ENCODE results near the gene KAZALD1.

KAZALD1 gene

DNA sequence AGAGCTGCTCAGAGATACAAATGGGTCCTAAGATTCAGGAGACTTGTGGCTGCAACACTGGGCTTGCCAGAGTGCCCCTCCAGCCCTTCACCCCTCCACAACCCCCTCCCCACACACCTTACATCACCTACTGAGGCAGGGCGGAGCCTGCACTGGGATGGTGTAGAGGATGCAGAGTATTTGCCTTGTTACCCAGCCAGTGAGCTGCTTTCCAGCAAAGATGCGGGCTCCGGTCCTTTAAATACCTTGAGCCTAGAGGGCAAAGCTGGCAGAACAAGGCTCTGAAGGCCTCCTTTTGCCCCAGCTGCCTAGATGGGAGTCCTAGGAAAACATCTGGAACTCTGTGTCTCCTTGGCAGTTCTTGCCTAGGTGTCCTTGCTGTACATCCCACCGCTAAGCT lies 34.6 kb downstream of the KAZALD1 start:
- Histone ChIP-seq H3K27me3 (ENCODE audit: control insufficient read depth, insufficient read depth, low read length) (peaks cover 49% of the 10 kb centered on the region), H3K9ac (ENCODE audit: low read length) (no peak overlapping the region), H3K4me1 (ENCODE audit: control insufficient read depth, insufficient read depth, low read length) (peaks cover 28% of the 10 kb centered on the region), H3K36me3 (ENCODE audit: control insufficient read depth, insufficient read depth, low read length) (no peaks in the 10 kb centered on the region), H3K9me3 (ENCODE audit: control insufficient read depth, low read length) (no peaks in the 10 kb centered on the region), H3K4me3 (ENCODE audit: low read length) (no peak overlapping the region)

DNA sequence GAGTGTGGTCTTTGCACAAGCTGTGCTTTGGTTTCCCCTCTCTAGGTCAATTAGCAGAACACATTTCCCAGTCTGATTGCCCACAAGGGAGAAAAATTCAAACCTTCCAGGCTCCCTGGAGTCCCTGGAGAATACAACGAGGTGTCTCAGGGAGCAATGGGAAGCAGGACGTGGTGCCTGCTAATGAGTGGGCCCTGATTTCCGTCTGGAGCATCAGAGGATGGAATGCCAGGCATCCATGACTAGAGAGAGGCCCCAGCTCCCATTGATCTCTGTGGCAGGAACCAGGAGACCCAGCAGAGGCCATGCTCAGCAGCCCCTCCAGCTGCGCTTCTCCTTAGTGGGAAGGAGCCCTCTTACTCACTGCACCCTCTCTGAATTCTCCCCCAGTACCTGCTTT lies 36.1 kb downstream of the KAZALD1 start:
- Histone ChIP-seq H3K4me3 (ENCODE audit: low read length) (no peak overlapping the region), H3K9me3 (ENCODE audit: control insufficient read depth, low read length) (no peaks in the 10 kb centered on the region), H3K36me3 (ENCODE audit: control insufficient read depth, insufficient read depth, low read length) (no peaks in the 10 kb centered on the region), H3K9ac (ENCODE audit: low read length) (no peak overlapping the region), H3K4me1 (ENCODE audit: control insufficient read depth, insufficient read depth, low read length) (peaks cover 20% of the 10 kb centered on the region), H3K27me3 (ENCODE audit: control insufficient read depth, insufficient read depth, low read length) (peaks cover 50% of the 10 kb centered on the region)

DNA sequence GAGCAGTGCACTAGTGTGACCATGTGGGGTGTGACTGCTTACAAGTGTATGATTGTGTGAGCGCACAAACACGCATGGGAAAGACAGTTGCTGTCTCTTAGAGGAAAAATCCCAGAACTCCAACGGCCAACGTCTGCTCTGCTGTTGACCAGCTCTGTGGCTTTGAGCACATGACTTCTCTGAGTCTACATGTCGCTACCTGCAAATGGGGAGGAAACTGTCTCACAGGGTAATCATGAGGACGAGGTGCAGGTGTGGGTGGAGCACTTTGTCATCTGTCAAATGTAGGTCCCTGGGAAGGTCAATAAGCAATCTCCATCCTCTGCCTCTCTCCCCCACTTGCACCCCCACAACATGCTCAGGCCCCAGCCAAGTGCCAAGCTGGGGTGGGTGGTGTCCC lies 38.1 kb downstream of the KAZALD1 start:
- Histone ChIP-seq H3K9me3 (ENCODE audit: control insufficient read depth, low read length) (no peaks in the 10 kb centered on the region), H3K9ac (ENCODE audit: low read length) (no peak overlapping the region), H3K4me1 (ENCODE audit: control insufficient read depth, insufficient read depth, low read length) (peaks cover 8% of the 10 kb centered on the region), H3K36me3 (ENCODE audit: control insufficient read depth, insufficient read depth, low read length) (no peaks in the 10 kb centered on the region), H3K4me3 (ENCODE audit: low read length) (no peak overlapping the region), H3K27me3 (ENCODE audit: control insufficient read depth, insufficient read depth, low read length) (peaks cover 48% of the 10 kb centered on the region)

DNA sequence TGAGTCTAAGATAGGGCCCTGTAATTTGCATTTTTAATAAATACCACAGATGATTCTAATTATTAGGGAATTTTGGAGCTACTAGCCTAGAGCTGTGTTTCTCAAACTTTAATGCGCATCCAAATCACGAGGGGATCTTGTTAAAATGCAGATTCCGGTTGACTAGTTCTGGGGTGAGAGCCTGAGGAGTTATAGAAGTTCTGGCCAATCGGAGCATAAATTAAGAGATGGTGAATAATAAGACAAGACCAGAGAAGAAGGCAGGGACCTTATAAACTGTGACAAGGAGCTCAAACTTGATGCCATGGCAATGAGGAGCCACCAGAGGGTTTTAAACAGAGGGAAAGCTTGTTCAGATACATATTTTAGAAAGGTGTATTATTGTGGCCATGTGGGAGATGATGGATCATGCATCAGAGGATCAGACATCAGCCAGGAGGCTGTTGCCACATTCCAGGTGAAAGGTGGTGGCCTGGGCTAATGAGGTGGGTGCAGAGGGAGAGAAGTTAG lies 39.6 kb downstream of the KAZALD1 start:
- Histone ChIP-seq H3K9ac (ENCODE audit: low read length) (no peak overlapping the region), H3K36me3 (ENCODE audit: control insufficient read depth, insufficient read depth, low read length) (no peaks in the 10 kb centered on the region), H3K4me3 (ENCODE audit: low read length) (no peak overlapping the region), H3K27me3 (ENCODE audit: control insufficient read depth, insufficient read depth, low read length) (peaks cover 42% of the 10 kb centered on the region), H3K9me3 (ENCODE audit: control insufficient read depth, low read length) (no peaks in the 10 kb centered on the region), H3K4me1 (ENCODE audit: control insufficient read depth, insufficient read depth, low read length) (no peaks in the 10 kb centered on the region)

DNA sequence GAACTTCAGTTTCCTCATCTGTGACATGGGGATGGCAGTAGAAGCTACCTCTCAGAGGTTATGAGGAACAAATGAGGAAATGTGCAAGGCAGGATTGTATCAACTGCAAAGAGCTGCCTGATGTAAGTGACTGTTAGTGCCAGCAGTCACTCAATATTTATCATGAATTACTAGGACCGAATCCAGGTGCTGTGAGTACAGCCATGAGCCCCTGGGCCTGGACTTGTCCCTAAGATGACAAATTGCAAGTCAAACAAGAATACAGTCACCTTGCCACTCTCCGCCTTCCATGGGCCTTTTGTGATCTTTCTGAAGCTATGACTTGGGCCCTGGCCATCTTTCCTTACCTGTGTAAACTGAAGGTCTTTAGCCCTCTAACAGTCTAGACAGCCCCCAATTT lies 41.6 kb downstream of the KAZALD1 start:
- Histone ChIP-seq H3K36me3 (ENCODE audit: control insufficient read depth, insufficient read depth, low read length) (no peaks in the 10 kb centered on the region), H3K4me3 (ENCODE audit: low read length) (no peak overlapping the region)

DNA sequence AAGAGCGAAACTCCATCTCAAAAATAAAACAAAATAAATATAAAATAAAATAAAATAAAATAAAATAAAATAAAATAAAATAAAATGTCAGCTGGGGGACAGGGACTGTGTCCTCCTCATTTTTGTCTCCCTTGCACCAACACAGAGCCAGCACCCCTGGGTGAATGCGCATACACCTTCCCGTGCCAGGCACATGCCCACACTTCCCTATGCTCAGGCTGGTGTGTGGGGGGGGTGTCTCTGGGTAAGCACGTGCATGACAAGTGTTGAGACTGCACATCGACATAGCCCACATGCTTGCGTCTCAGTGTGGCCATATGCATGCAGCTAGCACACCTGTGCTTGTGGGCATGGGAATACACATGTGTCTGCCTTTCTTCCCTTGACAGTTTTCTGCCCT lies 44.6 kb downstream of the KAZALD1 start:
- Histone ChIP-seq H3K27me3 (ENCODE audit: control insufficient read depth, insufficient read depth, low read length) (peaks cover 11% of the 10 kb centered on the region), H3K9ac (ENCODE audit: low read length) (no peak overlapping the region), H3K36me3 (ENCODE audit: control insufficient read depth, insufficient read depth, low read length) (no peaks in the 10 kb centered on the region), H3K9me3 (ENCODE audit: control insufficient read depth, low read length) (no peaks in the 10 kb centered on the region), H3K4me3 (ENCODE audit: low read length) (no peak overlapping the region), H3K4me1 (ENCODE audit: control insufficient read depth, insufficient read depth, low read length) (no peaks in the 10 kb centered on the region)

More for the DNA sequence above, 41.6 kb downstream of the KAZALD1 start:
- Histone ChIP-seq H3K9me3 (ENCODE audit: control insufficient read depth, low read length) (no peaks in the 10 kb centered on the region), H3K27me3 (ENCODE audit: control insufficient read depth, insufficient read depth, low read length) (peaks cover 32% of the 10 kb centered on the region), H3K9ac (ENCODE audit: low read length) (no peak overlapping the region), H3K4me1 (ENCODE audit: control insufficient read depth, insufficient read depth, low read length) (no peaks in the 10 kb centered on the region)

DNA sequence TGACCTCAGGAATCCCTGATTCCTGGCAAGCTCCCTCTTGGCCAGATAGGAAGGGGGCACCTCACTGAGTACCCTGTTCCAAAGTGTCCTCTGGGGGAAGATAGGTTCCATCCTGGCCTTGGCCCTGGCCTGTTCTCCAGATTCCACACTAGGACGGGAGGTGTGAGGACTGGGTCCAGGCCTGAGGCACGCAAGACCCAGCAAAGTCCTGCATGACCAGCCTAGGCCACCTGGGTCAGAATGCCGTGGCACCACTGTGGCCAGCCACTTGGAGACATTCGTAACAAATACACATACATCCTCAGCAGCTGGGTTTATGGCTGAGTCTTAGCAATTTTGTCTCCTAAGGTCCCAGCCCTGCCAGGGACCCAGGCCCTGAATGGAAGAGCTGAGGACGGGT lies 46.0 kb downstream of the KAZALD1 start:
- H3K9ac ChIP-seq (ENCODE audit: low read length): no peak overlapping the region
- no peaks in the 10 kb centered on the region for H3K36me3 ChIP-seq (ENCODE audit: control insufficient read depth, insufficient read depth, low read length)
- no peaks in the 10 kb centered on the region for H3K9me3 ChIP-seq (ENCODE audit: control insufficient read depth, low read length)
- no peak overlapping the region for H3K4me3 ChIP-seq (ENCODE audit: low read length)
- no peaks in the 10 kb centered on the region for H3K4me1 ChIP-seq (ENCODE audit: control insufficient read depth, insufficient read depth, low read length)
- peaks cover 12% of the 10 kb centered on the region for H3K27me3 ChIP-seq (ENCODE audit: control insufficient read depth, insufficient read depth, low read length)

DNA sequence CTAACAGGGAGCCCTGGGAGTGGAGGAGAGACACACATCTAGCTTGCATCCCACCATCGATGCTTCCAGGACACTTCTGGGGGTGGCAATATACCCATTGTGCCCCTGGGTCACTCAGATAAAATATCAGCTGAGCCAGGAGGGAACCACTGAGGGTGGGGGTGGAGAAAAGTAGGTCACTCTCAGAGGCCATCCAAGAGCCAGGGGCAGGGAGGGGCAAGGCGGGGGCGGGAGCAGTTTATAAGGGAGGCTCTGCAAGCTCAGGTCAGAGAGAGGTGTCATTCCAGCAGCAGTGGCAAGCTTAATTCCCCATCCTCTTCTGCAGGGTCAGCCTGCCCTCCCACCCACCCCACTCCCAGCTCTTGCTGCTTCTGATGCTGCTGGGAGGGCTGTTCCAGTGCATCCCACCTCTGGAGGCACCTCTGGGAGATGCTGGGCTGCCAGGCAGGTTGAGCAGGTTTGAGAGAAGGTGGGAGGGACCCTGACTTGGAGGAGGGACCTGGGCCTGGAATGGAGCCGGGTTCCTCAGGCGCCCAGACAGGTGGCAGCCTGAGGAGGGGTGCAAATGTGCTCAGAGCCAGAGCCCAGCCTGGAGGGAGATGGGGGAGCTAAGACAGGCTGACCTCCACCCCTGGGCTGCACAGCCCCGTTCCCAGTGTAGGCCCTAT lies 49.2 kb downstream of the KAZALD1 start:
- H3K27me3 ChIP-seq (ENCODE audit: control insufficient read depth, insufficient read depth, low read length): peaks cover 30% of the 10 kb centered on the region
- no peaks in the 10 kb centered on the region for H3K36me3 ChIP-seq (ENCODE audit: control insufficient read depth, insufficient read depth, low read length)

DNA sequence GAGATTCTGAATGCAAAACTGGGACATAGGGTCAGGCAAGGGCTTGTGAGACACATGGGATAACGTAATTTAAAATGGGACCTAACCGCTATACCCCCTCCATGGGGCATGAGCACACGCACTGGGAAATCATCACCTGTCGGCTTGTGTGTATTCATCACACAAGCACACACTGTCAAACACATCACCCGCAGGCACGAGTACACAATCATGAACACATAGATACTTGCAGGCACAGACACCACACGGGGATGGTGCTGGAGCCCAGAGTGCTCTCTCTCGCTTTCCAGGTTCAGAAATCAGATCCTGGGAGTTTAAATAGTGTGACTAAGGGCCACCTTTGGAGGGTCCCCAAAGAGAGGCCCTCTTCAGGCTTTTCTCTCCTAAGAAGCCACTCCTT lies 49.8 kb downstream of the KAZALD1 start:
- Histone ChIP-seq H3K9ac (ENCODE audit: low read length) (no peak overlapping the region), H3K36me3 (ENCODE audit: control insufficient read depth, insufficient read depth, low read length) (no peaks in the 10 kb centered on the region), H3K4me3 (ENCODE audit: low read length) (no peak overlapping the region), H3K27me3 (ENCODE audit: control insufficient read depth, insufficient read depth, low read length) (peaks cover 35% of the 10 kb centered on the region), H3K9me3 (ENCODE audit: control insufficient read depth, low read length) (no peaks in the 10 kb centered on the region), H3K4me1 (ENCODE audit: control insufficient read depth, insufficient read depth, low read length) (no peaks in the 10 kb centered on the region)

More for the DNA sequence above, 49.2 kb downstream of the KAZALD1 start:
- H3K9ac ChIP-seq (ENCODE audit: low read length): no peak overlapping the region
- H3K9me3 ChIP-seq (ENCODE audit: control insufficient read depth, low read length): no peaks in the 10 kb centered on the region
- no peak overlapping the region for H3K4me3 ChIP-seq (ENCODE audit: low read length)
- no peaks in the 10 kb centered on the region for H3K4me1 ChIP-seq (ENCODE audit: control insufficient read depth, insufficient read depth, low read length)

DNA sequence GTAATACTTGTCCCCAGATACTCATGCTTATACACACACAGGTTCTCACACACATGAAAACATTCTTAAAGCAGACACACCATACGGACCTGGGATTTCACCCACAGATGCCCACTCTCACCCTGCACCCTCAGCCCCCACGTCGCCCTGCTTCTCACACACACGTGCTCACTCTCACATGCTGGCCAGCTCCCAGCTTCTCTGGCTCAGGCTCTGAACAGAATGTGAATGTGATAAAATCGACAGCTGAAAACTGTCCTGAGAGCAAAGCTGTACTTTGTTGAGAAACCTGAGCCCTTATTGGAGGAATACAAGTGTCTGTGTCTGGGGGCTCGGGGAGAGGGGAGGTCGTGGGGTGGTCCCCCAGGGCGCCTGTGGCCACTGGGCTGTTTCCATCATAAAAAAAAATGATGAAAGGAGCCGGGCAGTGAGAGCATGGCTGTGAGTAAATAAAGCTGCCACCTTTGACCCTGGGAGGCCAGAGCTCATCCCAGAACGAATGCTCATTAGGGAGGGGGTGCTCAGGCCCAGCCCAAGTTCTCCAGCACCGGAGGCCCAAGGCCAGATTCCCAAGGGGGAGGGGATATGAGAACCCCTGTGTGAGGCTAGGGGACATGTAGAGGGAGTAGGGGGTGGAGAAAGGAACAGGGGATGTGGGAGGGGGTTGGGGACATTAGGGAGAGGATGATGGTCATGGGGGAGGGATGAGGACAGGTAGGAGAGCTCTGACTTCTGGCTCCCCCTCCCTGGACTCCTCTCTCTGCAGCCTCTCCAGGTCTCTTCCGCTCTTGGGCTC lies 51.2 kb downstream of the KAZALD1 start:
- Histone ChIP-seq H3K36me3 (ENCODE audit: control insufficient read depth, insufficient read depth, low read length) (no peaks in the 10 kb centered on the region), H3K27me3 (ENCODE audit: control insufficient read depth, insufficient read depth, low read length) (peaks cover 35% of the 10 kb centered on the region)

DNA sequence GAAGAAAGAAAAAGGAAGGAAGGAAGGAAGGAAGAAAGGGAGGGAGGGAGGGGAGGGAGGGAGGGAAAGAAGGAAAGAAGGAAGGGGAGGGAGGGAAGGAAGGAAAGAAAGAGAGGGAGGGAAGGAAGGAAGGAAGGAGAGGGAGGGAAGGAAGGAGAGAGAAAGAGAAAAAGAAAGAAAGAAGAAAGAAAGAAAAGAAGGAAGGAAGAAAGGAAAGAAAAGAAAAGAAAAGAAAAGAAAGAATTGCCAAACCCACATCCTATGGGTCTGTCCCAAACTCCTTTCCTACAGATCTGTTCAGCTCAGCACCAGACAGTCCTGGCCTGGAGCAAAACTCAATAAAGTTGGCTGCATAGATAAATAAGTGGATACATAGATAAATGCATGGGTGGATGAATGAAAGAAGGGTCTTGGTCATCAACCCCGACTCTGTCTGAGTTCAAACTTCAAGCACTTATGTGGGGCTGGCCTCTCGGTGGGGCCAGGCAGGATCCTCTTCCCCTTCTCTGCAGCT lies 52.2 kb downstream of the KAZALD1 start:
- no peak overlapping the region for H3K9ac ChIP-seq (ENCODE audit: low read length)
- H3K9me3 ChIP-seq (ENCODE audit: control insufficient read depth, low read length): no peaks in the 10 kb centered on the region
- H3K27me3 ChIP-seq (ENCODE audit: control insufficient read depth, insufficient read depth, low read length): peaks cover 31% of the 10 kb centered on the region
- H3K36me3 ChIP-seq (ENCODE audit: control insufficient read depth, insufficient read depth, low read length): no peaks in the 10 kb centered on the region
- H3K4me1 ChIP-seq (ENCODE audit: control insufficient read depth, insufficient read depth, low read length): peaks cover 4% of the 10 kb centered on the region
- H3K4me3 ChIP-seq (ENCODE audit: low read length): no peak overlapping the region

More for the DNA sequence above, 51.2 kb downstream of the KAZALD1 start:
- Histone ChIP-seq H3K4me3 (ENCODE audit: low read length) (no peak overlapping the region), H3K9me3 (ENCODE audit: control insufficient read depth, low read length) (no peaks in the 10 kb centered on the region), H3K9ac (ENCODE audit: low read length) (no peak overlapping the region), H3K4me1 (ENCODE audit: control insufficient read depth, insufficient read depth, low read length) (no peaks in the 10 kb centered on the region)

DNA sequence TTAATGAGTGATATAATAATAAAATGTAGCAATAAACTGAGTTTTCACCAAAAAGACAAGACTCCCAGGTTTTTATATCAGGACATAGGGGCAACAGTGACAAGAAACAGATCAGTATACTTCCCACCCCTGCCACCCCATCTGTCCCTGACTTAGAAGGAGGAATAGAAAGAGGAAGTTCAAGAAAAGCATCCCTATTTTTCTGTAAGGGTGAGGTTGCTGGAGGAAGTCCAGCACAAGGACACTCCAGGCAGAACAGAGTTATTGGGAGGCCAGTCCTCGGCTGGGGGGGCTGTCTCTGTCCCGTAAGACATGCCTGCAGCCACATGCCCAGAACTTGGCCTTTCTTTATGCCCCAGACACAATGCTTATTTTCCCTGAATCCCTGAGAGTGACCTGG lies 52.9 kb downstream of the KAZALD1 start:
- Histone ChIP-seq H3K9me3 (ENCODE audit: control insufficient read depth, low read length) (no peaks in the 10 kb centered on the region), H3K36me3 (ENCODE audit: control insufficient read depth, insufficient read depth, low read length) (no peaks in the 10 kb centered on the region), H3K4me3 (ENCODE audit: low read length) (no peak overlapping the region), H3K9ac (ENCODE audit: low read length) (no peak overlapping the region), H3K27me3 (ENCODE audit: control insufficient read depth, insufficient read depth, low read length) (peaks cover 31% of the 10 kb centered on the region), H3K4me1 (ENCODE audit: control insufficient read depth, insufficient read depth, low read length) (peaks cover 4% of the 10 kb centered on the region)
